SK-N-SH treated with all-trans-retinoic acid at 6 μM for 48 hours (cell line): ENCODE data around the gene PGAP6.

Source experiments
- ATAC-seq: fragments of 200-7000 bp; cut with Tn5 transposase; 3 replicates; pipeline ENCODE4 v1.9.1; 2020; ENCODE audit warnings: mild to moderate bottlenecking, moderate library complexity
- ARNTL ChIP-seq: fragments of 450-650 bp; formaldehyde crosslinking; IDR thresholded peaks from 2 replicates; pipeline ENCODE4 v1.5.0; 2020; ENCODE audit warnings: low read depth, mild to moderate bottlenecking, moderate library complexity, borderline replicate concordance
- BACH2 ChIP-seq: fragments of 250-450 bp; sonication (Bioruptor Pico); IDR thresholded peaks from 2 replicates; pipeline ENCODE4 v1.9.0; 2021; ENCODE audit warnings: mild to moderate bottlenecking, borderline replicate concordance
- CSDC2 ChIP-seq: fragments of 250-450 bp; sonication (Bioruptor Pico); IDR thresholded peaks from 2 replicates; pipeline ENCODE4 v1.5.0; 2020; ENCODE audit warnings: mild to moderate bottlenecking, moderate library complexity
- CSRNP3 ChIP-seq: fragments of 250-450 bp; sonication (Bioruptor Pico); IDR thresholded peaks from 2 replicates; pipeline ENCODE4 v1.5.1; 2021; ENCODE audit warnings: mild to moderate bottlenecking, moderate library complexity
- ESRRG ChIP-seq: fragments of 250-450 bp; sonication (Bioruptor Pico); IDR thresholded peaks from 2 replicates; pipeline ENCODE4 v1.6.1; 2021; ENCODE audit warnings: mild to moderate bottlenecking
- GLIS3 ChIP-seq: fragments of 250-450 bp; sonication (Bioruptor Pico); IDR thresholded peaks from 2 replicates; pipeline ENCODE4 v1.5.0; 2020; ENCODE audit warnings: mild to moderate bottlenecking, moderate library complexity
- ISL1 ChIP-seq: fragments of 250-450 bp; sonication (Bioruptor Pico); IDR thresholded peaks from 2 replicates; pipeline ENCODE4 v2.1.2; 2022; ENCODE audit warnings: mild to moderate bottlenecking, moderate library complexity
- OSR1 ChIP-seq: fragments of 250-450 bp; sonication (Bioruptor Pico); IDR thresholded peaks from 2 replicates; pipeline ENCODE4 v1.8.0; 2022; ENCODE audit warnings: moderate library complexity, mild to moderate bottlenecking, inconsistent platforms
- PATZ1 ChIP-seq: fragments of 250-450 bp; sonication (Bioruptor Pico); IDR thresholded peaks from 2 replicates; pipeline ENCODE4 v1.8.0; 2020; ENCODE audit warnings: mild to moderate bottlenecking, moderate library complexity, borderline replicate concordance
- POU6F1 ChIP-seq: fragments of 250-450 bp; sonication (Bioruptor Pico); IDR thresholded peaks from 2 replicates; pipeline ENCODE4 v1.8.0; 2021; ENCODE audit warnings: low read depth, mild to moderate bottlenecking, moderate library complexity, borderline replicate concordance
- PPARA ChIP-seq: fragments of 250-450 bp; sonication (Bioruptor Pico); IDR thresholded peaks from 2 replicates; pipeline ENCODE4 v1.5.0; 2020; ENCODE audit warnings: mild to moderate bottlenecking, borderline replicate concordance
- RARB ChIP-seq: fragments of 250-450 bp; sonication (Bioruptor Pico); IDR thresholded peaks from 2 replicates; pipeline ENCODE4 v1.8.0; 2021; ENCODE audit warnings: mild to moderate bottlenecking, moderate library complexity
- SNAI2 ChIP-seq: fragments of 250-450 bp; sonication (Bioruptor Pico); IDR thresholded peaks from 2 replicates; pipeline ENCODE4 v1.5.0; 2020; ENCODE audit warnings: mild to moderate bottlenecking, moderate library complexity
- TCF4 ChIP-seq: fragments of 250-450 bp; sonication (Bioruptor Pico); IDR thresholded peaks from 2 replicates; pipeline ENCODE4 v1.8.0; 2021; ENCODE audit warnings: mild to moderate bottlenecking, moderate library complexity, borderline replicate concordance
- TOX ChIP-seq: fragments of 250-450 bp; sonication (Bioruptor Pico); IDR thresholded peaks from 2 replicates; pipeline ENCODE4 v1.8.0; 2021; ENCODE audit warnings: mild to moderate bottlenecking, moderate library complexity, borderline replicate concordance
- ZFP3 ChIP-seq: fragments of 250-450 bp; sonication (Bioruptor Pico); IDR thresholded peaks from 2 replicates; pipeline ENCODE4 v1.5.0; 2020; ENCODE audit warnings: mild to moderate bottlenecking, moderate library complexity
- ZFP30 ChIP-seq: fragments of 450-650 bp; formaldehyde crosslinking; IDR thresholded peaks from 2 replicates; pipeline ENCODE4 v1.5.0; 2022; ENCODE audit warnings: mild to moderate bottlenecking, moderate library complexity
- ZNF8 ChIP-seq: fragments of 450-650 bp; formaldehyde crosslinking; IDR thresholded peaks from 2 replicates; pipeline ENCODE4 v1.5.0; 2020; ENCODE audit warnings: mild to moderate bottlenecking, moderate library complexity

PGAP6 gene

GRCh38 chr16:410516-411178 lies 28.9 kb upstream of the PGAP6 start:
- TF ChIP-seq CSRNP3 (no peak), POU6F1 (no peak), OSR1 (CRISPR knock-in tag) (no peak), PPARA (CRISPR knock-in tag) (no peak), ZFP3 (CRISPR knock-in tag) (no peak), BACH2 (no peak), CSDC2 (CRISPR knock-in tag) (no peak), TOX (CRISPR knock-in tag) (no peak), ZFP30 (CRISPR knock-in tag) (no peak), RARB (CRISPR knock-in tag) (no peak), SNAI2 (CRISPR knock-in tag) (no peak), ARNTL (CRISPR knock-in tag) (no peak)
- no peak for ATAC-seq

GRCh38 chr16:407253-407652 lies 25.5 kb upstream of the PGAP6 start:
- no peak for TF ChIP-seq CSRNP3
- no peak for TF ChIP-seq PATZ1 (CRISPR knock-in tag)
- TF ChIP-seq SNAI2 (CRISPR knock-in tag): no peak
- TF ChIP-seq POU6F1: no peak
- no peak for TF ChIP-seq ESRRG
- TF ChIP-seq PPARA (CRISPR knock-in tag): no peak
- TF ChIP-seq ARNTL (CRISPR knock-in tag): no peak
- TF ChIP-seq GLIS3 (CRISPR knock-in tag): no peak
- no peak for TF ChIP-seq ZFP3 (CRISPR knock-in tag)
- no peak for TF ChIP-seq ZFP30 (CRISPR knock-in tag)
- TF ChIP-seq TCF4: no peak
- no peak for TF ChIP-seq CSDC2 (CRISPR knock-in tag)
- TF ChIP-seq BACH2: no peak
- TF ChIP-seq RARB (CRISPR knock-in tag): no peak

GRCh38 chr16:405548-406506 lies 24.0 kb upstream of the PGAP6 start:
- ATAC-seq: no peak
- no peak for TF ChIP-seq GLIS3 (CRISPR knock-in tag)
- TF ChIP-seq CSRNP3: no peak
- TF ChIP-seq ZNF8 (CRISPR knock-in tag): no peak
- TF ChIP-seq PPARA (CRISPR knock-in tag): no peak
- no peak for TF ChIP-seq ISL1 (CRISPR knock-in tag)
- no peak for TF ChIP-seq POU6F1
- no peak for TF ChIP-seq TOX (CRISPR knock-in tag)
- no peak for TF ChIP-seq ESRRG
- TF ChIP-seq ZFP3 (CRISPR knock-in tag): no peak
- no peak for TF ChIP-seq BACH2
- no peak for TF ChIP-seq ARNTL (CRISPR knock-in tag)
- no peak for TF ChIP-seq RARB (CRISPR knock-in tag)
- TF ChIP-seq OSR1 (CRISPR knock-in tag): no peak
- no peak for TF ChIP-seq PATZ1 (CRISPR knock-in tag)

More at GRCh38 chr16:407253-407652, 25.5 kb upstream of the PGAP6 start:
- no peak for ATAC-seq
